Activated T-helper 1 cell treated with anti-CD3 and anti-CD28 coated beads, Interleukin-12 subunit alpha, Interleukin-12 subunit beta, Interleukin-2, Interleukin-4 antibody, amounts not matched to agents 30 ng/mL and 10 ng/mL and 1 ng/mL, durations not matched to agents 14 hours and 24 hours and 36 hours (primary cell): ENCODE results near the gene SLC27A2. TPM values are rescaled to one million over a fixed set of nuclear protein-coding genes. Genes with fewer than 3 reads are reported as not detected.
"Not testable (repeated sequence)": the region's sequence is repeated elsewhere in the genome, so short reads cannot be mapped to it uniquely, and the experiment has no call there.

Source experiments
- DNase-seq: peaks from one replicate; pipeline ENCODE4 v3.0.0; 2021; ENCODE audit warnings: low spot score
- H3K27ac Mint-ChIP-seq: one replicate; pipeline ENCODE4 v1.8.0; 2021; ENCODE audit warnings: mild to moderate bottlenecking, mixed read lengths
- H3K27me3 Mint-ChIP-seq: one replicate; pipeline ENCODE4 v1.8.0; 2022; ENCODE audit warnings: mild to moderate bottlenecking, moderate library complexity, mixed read lengths; ENCODE audit not compliant: insufficient read depth
- H3K36me3 Mint-ChIP-seq: one replicate; pipeline ENCODE4 v1.8.0; 2021; ENCODE audit warnings: low read depth, mixed read lengths
- H3K4me1 Mint-ChIP-seq: one replicate; pipeline ENCODE4 v1.8.0; 2021; ENCODE audit warnings: low read depth, mixed read lengths
- H3K4me3 Mint-ChIP-seq: one replicate; pipeline ENCODE4 v1.8.0; 2021; ENCODE audit warnings: mild to moderate bottlenecking, moderate library complexity, mixed read lengths
- H3K9me3 Mint-ChIP-seq: one replicate; pipeline ENCODE4 v1.8.0; 2021; ENCODE audit warnings: mixed read lengths
- intact Hi-C: fragments of 100-400 bp; cut with micrococcal nuclease; formaldehyde crosslinking; loops from one replicate; pipeline ENCODE4 v1.15.1; 2024
- total RNA-seq: library from RNA; stranded (reverse); gene quantifications from 2 replicates; pipeline ENCODE4 v1.2.3, GENCODE V29; 2022

The SLC27A2 gene
- 78.0 and 78.7 TPM in 2 replicates for total RNA-seq

DNA sequence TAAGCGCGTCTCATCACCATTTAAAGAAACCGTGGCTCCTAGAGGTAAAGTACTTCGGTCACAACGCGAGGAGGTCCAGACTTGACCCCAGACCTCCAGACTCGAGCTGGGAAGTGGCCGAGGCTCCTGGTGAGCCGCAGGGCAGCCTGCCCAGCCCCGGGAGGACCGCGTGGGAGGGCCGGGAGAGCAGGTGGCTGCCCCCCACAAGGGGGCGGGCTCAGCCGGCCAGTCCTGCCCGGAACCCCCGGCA, at the start of gene SLC27A2:
Gene SLC27A2, plus strand, starts transcription at position 228 of the 250 bp plus-strand sequence. CDS start 232 bp downstream, outside the sequence.
- intact Hi-C loops: loop anchor here (1.0 to 10.0 kb wide), 7 partner anchors 31 to 725 kb away; partner anchors contain the start of genes AP4E1, DTWD1, FAM227B and USP8
- peak within 1 kb of the TSS; percentile 88 for H3K27ac Mint-ChIP-seq
- H3K36me3 Mint-ChIP-seq: peaks cover 11% of the 10 kb centered on the region
- peak within 1 kb of the TSS; percentile 96 for H3K4me3 Mint-ChIP-seq
- no peaks in the 10 kb centered on the region for H3K27me3 Mint-ChIP-seq
- peaks cover 3% of the 10 kb centered on the region for H3K9me3 Mint-ChIP-seq
- peaks cover 60% of the 10 kb centered on the region for H3K4me1 Mint-ChIP-seq
- DNase-seq: no peak

DNA sequence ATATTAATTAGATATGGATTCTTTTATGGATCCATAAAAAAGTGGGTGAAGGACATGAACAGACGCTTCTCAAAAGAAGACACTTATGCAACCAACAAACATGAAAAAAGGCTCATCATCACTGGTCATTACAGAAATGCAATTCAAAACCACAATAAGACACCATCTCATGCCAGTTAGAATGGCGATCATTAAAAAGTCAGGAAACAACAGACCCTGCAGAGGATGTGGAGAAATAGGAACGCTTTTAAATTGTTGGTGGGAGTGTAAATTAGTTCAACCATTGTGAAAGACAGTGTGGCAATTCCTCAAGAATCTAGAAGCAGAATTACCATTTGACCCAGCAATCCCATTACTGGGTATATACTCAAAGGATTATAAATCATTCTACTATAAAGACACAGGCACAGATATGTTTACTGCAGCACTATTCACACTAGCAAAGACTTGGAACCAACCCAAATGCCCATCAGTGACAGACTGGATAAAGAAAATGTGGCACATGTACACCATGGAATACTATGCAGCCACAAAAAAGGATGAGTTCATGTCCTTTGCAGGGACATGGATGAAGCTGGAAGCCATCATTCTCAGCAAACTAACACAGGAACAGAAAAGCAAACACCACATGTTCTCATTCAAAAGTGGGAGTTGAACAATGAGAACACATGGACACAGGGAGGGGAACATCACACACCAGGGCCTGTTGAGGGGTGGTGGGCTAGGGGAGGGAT, 49.6 kb upstream of the SLC27A2 start:
- Mint-ChIP-seq H3K36me3 (peaks cover 28% of the 10 kb centered on the region), H3K27ac (peak overlapping the region; percentile 84), H3K4me1 (peaks cover 50% of the 10 kb centered on the region), H3K9me3 (peaks cover 25% of the 10 kb centered on the region), H3K4me3 (peak overlapping the region; percentile 46)
- intact Hi-C loops, H3K27me3 Mint-ChIP-seq, DNase-seq: not testable (repeated sequence)

DNA sequence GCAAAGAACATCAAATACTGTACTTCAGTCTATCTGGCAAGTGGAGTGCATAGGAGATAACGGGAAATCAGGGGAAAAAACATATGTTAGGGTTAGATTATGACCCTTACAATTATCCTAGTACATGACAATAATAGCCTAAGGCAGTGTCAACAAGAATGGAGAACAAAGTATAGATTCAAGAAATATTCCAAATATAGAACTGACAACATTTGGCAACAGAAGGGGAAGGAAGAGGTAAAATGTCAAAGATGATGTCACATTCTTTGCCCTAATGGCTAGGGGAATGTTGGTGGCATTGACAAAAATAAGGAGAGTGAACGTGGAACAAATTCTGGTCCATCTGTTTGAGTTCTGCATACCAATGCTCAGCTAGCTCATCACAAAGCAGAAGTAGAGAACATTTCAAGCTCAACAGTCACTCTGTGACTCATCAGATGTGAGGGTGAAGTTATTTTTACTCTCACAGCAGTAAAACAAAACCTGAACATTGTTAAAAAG, 47.4 kb upstream of the SLC27A2 start:
- peaks cover 56% of the 10 kb centered on the region for H3K4me1 Mint-ChIP-seq
- H3K27me3 Mint-ChIP-seq: no peaks in the 10 kb centered on the region
- intact Hi-C loops: loop anchor here (1.0 to 5.0 kb wide), 17 partner anchors 10 to 1258 kb away; partner anchors contain the start of genes AP4E1, ATP8B4, COPS2 and FAM227B
- peaks cover 17% of the 10 kb centered on the region for H3K9me3 Mint-ChIP-seq
- no peak for DNase-seq
- peak overlapping the region; percentile 20 for H3K4me3 Mint-ChIP-seq
- peaks cover 20% of the 10 kb centered on the region for H3K36me3 Mint-ChIP-seq
- H3K27ac Mint-ChIP-seq: peak overlapping the region; percentile 89

DNA sequence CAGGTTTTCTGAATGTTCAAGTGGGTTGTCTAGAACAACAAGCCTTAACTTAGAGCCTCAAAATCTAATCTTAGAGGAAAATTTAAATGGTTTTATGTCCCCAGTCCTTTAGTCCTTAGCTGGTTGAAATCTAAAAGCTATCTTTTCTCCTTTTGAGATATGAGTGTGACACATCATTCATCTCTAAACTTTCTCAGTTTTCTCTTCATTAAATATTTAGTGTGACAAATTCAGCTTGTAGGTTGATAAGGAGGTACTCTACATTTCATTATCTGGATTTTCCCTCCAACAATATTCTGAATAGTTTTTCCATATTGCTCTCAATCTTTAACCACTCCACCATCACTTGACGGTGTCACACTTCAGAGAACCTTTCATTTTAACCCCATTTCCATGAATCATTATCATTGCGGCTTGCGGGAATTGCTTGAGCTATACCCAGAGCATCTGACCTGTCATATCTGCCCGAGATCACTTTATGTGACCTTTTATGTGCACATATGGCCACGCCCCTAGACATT, 46.9 kb upstream of the SLC27A2 start:
- Mint-ChIP-seq H3K4me3 (peak overlapping the region; percentile 24), H3K27me3 (no peaks in the 10 kb centered on the region), H3K36me3 (peaks cover 23% of the 10 kb centered on the region), H3K27ac (peak overlapping the region; percentile 89), H3K4me1 (peaks cover 60% of the 10 kb centered on the region), H3K9me3 (peaks cover 17% of the 10 kb centered on the region)
- peak; percentile 73 for DNase-seq
- intact Hi-C loops: loop anchor here (1.0 to 5.0 kb wide), 15 partner anchors 28 to 1258 kb away; partner anchors contain the start of genes AP4E1, COPS2 and FAM227B

DNA sequence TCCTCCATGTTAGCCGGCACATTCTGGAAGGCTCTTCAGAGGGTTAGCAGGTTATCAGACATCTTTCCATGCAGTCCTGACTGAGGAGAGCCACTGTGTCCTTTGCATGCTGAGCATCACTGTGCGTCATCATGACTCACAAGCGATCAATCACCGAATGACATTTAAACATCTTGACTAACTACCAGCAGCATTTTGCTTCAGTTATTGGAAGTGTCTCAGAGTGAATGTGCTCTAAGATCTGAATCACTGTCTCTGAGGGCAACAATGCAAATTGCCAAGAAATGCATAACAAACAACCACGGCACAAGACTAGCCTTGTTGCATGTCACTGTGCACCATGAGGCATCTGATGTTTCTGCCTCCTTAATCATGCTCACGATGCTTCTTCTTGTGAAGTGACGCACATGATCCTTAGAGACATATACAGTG, 44.6 kb upstream of the SLC27A2 start:
- DNase-seq: peak; percentile 26
- H3K4me3 Mint-ChIP-seq: peak overlapping the region; percentile 78
- peak overlapping the region; percentile 98 for H3K27ac Mint-ChIP-seq
- intact Hi-C loops: loop anchor here (1.0 to 5.0 kb wide), 3 partner anchors 111 to 980 kb away; partner anchors contain the start of gene COPS2
- H3K9me3 Mint-ChIP-seq: peaks cover 13% of the 10 kb centered on the region
- H3K27me3 Mint-ChIP-seq: no peaks in the 10 kb centered on the region
- peaks cover 27% of the 10 kb centered on the region for H3K36me3 Mint-ChIP-seq
- peaks cover 66% of the 10 kb centered on the region for H3K4me1 Mint-ChIP-seq

- peaks cover 64% of the 10 kb centered on the region for H3K4me1 Mint-ChIP-seq
Observed at GRCh38 chr15:50137893-50138292, 44.1 kb upstream of the SLC27A2 start.

GRCh38 chr15:50138391-50138790, 43.6 kb upstream of the SLC27A2 start:
- intact Hi-C loops: loop anchor here (5.0 kb wide), 2 partner anchors 131 to 981 kb away; partner anchors contain the start of gene COPS2
- H3K36me3 Mint-ChIP-seq: peaks cover 24% of the 10 kb centered on the region
- no peak overlapping the region for H3K4me3 Mint-ChIP-seq
- peak overlapping the region; percentile 98 for H3K27ac Mint-ChIP-seq
- no peak for DNase-seq
- no peaks in the 10 kb centered on the region for H3K27me3 Mint-ChIP-seq
- peaks cover 9% of the 10 kb centered on the region for H3K9me3 Mint-ChIP-seq
- peaks cover 69% of the 10 kb centered on the region for H3K4me1 Mint-ChIP-seq

More at GRCh38 chr15:50137893-50138292, 44.1 kb upstream of the SLC27A2 start:
- Mint-ChIP-seq H3K9me3 (peaks cover 9% of the 10 kb centered on the region), H3K36me3 (peaks cover 23% of the 10 kb centered on the region), H3K4me3 (no peak overlapping the region), H3K27me3 (no peaks in the 10 kb centered on the region), H3K27ac (peak overlapping the region; percentile 98)
- no peak for DNase-seq
- intact Hi-C loops: loop anchor here (1.0 to 5.0 kb wide), 3 partner anchors 110 to 981 kb away; partner anchors contain the start of gene COPS2

- Mint-ChIP-seq H3K36me3 (peaks cover 38% of the 10 kb centered on the region), H3K27ac (no peak overlapping the region), H3K27me3 (no peaks in the 10 kb centered on the region), H3K4me3 (no peak overlapping the region), H3K4me1 (peaks cover 77% of the 10 kb centered on the region), H3K9me3 (peaks cover 14% of the 10 kb centered on the region)
- no peak for DNase-seq
- intact Hi-C loops: loop anchor here (10.0 kb wide), 1 partner anchor 265 kb away; no protein-coding TSS in a partner anchor
Observed at GRCh38 chr15:50140098-50140497, 41.9 kb upstream of the SLC27A2 start.

- Mint-ChIP-seq H3K4me1 (peaks cover 75% of the 10 kb centered on the region), H3K4me3 (no peak overlapping the region), H3K36me3 (peaks cover 38% of the 10 kb centered on the region), H3K9me3 (peaks cover 14% of the 10 kb centered on the region), H3K27me3 (no peaks in the 10 kb centered on the region), H3K27ac (peak overlapping the region; percentile 15)
- intact Hi-C loops: loop anchor here (10.0 kb wide), 1 partner anchor 266 kb away; no protein-coding TSS in a partner anchor
- DNase-seq: no peak
Observed at GRCh38 chr15:50140983-50141382, 41.0 kb upstream of the SLC27A2 start.

DNA sequence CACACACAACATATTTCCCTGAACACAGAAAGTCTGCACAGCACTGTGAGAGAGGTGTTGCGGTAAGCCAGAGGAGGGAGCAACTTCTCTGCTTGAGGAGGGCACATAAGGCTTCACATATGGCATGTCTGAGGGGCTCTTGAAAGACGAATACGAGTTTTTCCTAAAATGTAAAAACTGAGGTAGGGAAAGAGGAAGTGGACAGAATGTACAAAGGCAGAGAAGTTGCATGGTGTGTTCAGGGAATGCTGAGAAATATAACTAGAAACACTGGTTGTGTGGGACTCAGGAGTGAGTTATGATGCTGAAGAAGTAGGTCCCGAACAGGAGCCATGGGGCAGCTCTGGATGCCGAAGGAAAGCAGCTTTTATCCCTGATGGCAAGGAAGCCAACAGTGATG, 40.1 kb upstream of the SLC27A2 start:
- Mint-ChIP-seq H3K4me1 (peaks cover 74% of the 10 kb centered on the region), H3K36me3 (peaks cover 40% of the 10 kb centered on the region), H3K9me3 (peaks cover 14% of the 10 kb centered on the region), H3K4me3 (no peak overlapping the region), H3K27me3 (no peaks in the 10 kb centered on the region), H3K27ac (no peak overlapping the region)
- intact Hi-C loops: loop anchor here (10.0 kb wide), 1 partner anchor 267 kb away; no protein-coding TSS in a partner anchor
- no peak for DNase-seq

DNA sequence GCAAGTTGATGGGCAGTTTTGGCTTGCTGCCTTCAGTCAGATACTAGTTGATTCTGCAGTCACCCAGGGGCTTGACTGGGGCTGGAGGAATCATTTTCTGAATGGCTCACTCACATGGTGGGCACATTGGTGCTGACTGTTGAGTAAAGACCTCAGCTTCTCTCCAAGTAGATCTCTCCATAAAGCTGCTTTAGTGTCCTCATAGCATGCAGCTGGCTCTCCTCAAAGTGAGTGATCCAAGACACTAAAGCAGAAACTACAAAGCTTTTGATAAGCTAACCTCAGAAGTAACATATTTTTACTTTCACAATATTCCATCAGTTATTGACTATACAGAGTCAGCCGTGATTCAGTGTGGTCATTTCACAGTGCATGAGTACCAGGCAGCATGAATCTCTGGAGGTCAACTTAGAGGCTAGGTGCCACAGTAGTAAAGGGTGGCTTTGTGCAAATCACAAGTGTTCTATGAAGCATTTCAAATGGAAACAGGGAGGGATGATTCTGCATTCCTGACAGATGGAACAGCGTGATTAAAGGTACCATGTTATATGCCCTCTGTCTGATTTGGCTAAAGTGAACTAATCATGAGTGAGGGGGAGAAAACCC, 38.6 kb upstream of the SLC27A2 start:
- Mint-ChIP-seq H3K27me3 (no peaks in the 10 kb centered on the region), H3K9me3 (peaks cover 10% of the 10 kb centered on the region), H3K36me3 (peaks cover 31% of the 10 kb centered on the region), H3K27ac (no peak overlapping the region), H3K4me3 (no peak overlapping the region), H3K4me1 (peaks cover 60% of the 10 kb centered on the region)
- no peak for DNase-seq
- intact Hi-C loops: loop anchor here (10.0 kb wide), 1 partner anchor 269 kb away; no protein-coding TSS in a partner anchor

DNA sequence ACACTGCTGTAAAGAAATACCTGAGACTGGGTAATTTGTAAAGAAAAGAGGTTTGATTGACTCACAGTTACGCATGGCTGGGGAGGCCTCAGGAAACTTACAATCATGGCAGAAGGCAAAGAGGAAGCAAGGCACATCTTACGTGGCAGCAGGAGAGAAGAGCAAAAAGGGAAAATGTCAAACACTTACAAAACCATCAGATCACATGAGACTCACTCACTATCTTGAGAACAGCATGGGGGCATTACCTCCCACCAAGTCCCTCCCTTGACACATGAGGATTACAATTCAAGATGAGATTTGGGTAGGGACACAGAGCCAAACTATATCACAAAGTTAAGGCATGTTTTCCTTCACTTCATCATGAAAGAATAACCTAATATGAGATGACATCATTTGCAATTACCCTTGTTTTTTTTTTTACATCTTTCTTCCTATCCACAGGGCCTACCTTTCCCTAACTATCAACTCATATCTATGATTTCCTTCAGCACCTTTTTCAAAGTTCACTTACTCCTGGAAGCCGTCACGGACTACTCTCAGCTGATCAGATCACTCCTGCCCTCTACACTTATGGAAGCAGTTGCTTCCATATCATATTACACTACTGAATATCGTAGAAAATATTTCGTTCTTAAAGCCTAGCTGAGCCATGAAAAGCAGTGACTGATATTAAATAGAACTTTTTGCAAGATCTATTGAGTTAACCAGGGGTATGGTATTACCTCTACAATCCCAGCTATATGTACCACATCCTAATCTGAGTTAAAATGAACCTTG, 37.5 kb upstream of the SLC27A2 start:
- DNase-seq: no peak
- peak overlapping the region; percentile 64 for H3K27ac Mint-ChIP-seq
- no peak overlapping the region for H3K4me3 Mint-ChIP-seq
- peaks cover 10% of the 10 kb centered on the region for H3K9me3 Mint-ChIP-seq
- H3K4me1 Mint-ChIP-seq: peaks cover 60% of the 10 kb centered on the region
- intact Hi-C loops: loop anchor here (1.0 to 10.0 kb wide), 6 partner anchors 172 to 1282 kb away; no protein-coding TSS in a partner anchor
- H3K36me3 Mint-ChIP-seq: peaks cover 30% of the 10 kb centered on the region
- H3K27me3 Mint-ChIP-seq: no peaks in the 10 kb centered on the region
